Transverse colon (tissue), 4 donors: ENCODE measurements around the gene CELSR1.

Experiments
- EP300 ChIP-seq: sonication (generic); formaldehyde crosslinking; IDR thresholded peaks from one replicate; pipeline ENCODE4 v1.6.1; 2017; ENCODE audit warnings: antibody characterized with exemption, low read depth
- POLR2A ChIP-seq: fragments of 450-650 bp; IDR thresholded peaks from one replicate; pipeline ENCODE4 v1.6.1; 2016; ENCODE audit warnings: antibody characterized with exemption, mild to moderate bottlenecking, moderate library complexity
- POLR2AphosphoS5 ChIP-seq, 3 donors: sonication (generic); formaldehyde crosslinking; IDR thresholded peaks; one replicate each; pipeline ENCODE4 v1.6.1; 2016; ENCODE audit warnings: antibody characterized with exemption in 3 of 3
- TF ChIP-seq, protein P1 (sequence below), 5 experiments: fragments of 200-600 bp in 3 of 5; fragments of 450-650 bp in 2 of 5; sonication (generic) in 3 of 5; IDR thresholded peaks; 1 replicate in 2 of 5; 2 replicates in 3 of 5; pipeline ENCODE4 v1.5.1; 2016 to 2017; ENCODE audit warnings: antibody characterized with exemption in 5 of 5, inconsistent platforms in 3 of 5, mild to moderate bottlenecking in 2 of 5, moderate library complexity in 1 of 5

DNA sequence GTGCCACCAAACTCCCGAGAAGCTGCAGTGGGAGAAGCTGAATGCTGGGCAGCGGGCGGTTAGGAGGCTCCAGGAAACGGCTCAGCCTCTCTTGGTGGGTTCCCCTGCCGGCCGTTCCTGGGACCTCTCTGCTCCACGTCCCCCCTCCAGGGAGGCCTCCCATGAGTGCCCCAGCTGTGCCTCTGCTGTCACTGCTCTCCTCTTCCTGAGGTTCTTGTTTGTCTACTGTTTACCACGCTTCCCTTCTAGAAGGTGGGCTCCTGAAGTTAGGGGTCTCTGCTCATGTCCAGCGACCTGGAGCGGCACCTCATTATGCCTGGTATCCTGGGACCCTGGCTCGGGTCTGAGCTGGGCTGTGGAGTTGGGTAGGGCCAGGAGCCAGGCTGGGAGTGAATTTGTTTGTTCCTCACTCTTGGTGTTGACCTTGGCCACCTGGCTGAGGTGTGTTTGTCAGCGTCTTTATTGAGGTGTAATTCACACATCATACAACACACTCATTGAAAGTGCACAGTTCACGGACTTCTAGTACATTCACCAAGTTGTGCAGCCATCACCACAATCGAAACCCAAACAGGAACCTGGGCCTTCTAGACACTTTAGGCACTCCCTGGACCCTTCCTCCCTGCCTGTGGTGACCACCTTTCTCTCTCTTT lies 45.0 kb upstream of the CELSR1 start:
- TF ChIP-seq, protein P1, sequence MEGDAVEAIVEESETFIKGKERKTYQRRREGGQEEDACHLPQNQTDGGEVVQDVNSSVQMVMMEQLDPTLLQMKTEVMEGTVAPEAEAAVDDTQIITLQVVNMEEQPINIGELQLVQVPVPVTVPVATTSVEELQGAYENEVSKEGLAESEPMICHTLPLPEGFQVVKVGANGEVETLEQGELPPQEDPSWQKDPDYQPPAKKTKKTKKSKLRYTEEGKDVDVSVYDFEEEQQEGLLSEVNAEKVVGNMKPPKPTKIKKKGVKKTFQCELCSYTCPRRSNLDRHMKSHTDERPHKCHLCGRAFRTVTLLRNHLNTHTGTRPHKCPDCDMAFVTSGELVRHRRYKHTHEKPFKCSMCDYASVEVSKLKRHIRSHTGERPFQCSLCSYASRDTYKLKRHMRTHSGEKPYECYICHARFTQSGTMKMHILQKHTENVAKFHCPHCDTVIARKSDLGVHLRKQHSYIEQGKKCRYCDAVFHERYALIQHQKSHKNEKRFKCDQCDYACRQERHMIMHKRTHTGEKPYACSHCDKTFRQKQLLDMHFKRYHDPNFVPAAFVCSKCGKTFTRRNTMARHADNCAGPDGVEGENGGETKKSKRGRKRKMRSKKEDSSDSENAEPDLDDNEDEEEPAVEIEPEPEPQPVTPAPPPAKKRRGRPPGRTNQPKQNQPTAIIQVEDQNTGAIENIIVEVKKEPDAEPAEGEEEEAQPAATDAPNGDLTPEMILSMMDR (IDR thresholded peaks at IDR 0.05): peak in 1 of 5 experiments; percentile 35
- TF ChIP-seq POLR2A (peak; percentile 67), POLR2AphosphoS5 (IDR thresholded peaks at IDR 0.05) (peak; percentile 14 to 81 (median 52)), EP300 (no peak)
